IMR-90 (cell line): Measurements from ENCODE around the gene FARS2. TPM values are rescaled to one million over a fixed set of nuclear protein-coding genes. Genes with fewer than 3 reads are reported as not detected.

Source experiments
- ATAC-seq: fragments of 200-7000 bp; cut with Tn5 transposase; 2 replicates; pipeline ENCODE4 v1.9.1; 2020; ENCODE audit warnings: low read depth, mild to moderate bottlenecking, moderate library complexity
- BruUV-seq: library from RNA; stranded (reverse); fragments of 400-500 nt; replicated peaks from 2 replicates; lab custom pipeline; 2021; lab: Mats Ljungman, UMichigan
- CTCF ChIA-PET: fragments of 300-600 bp; formaldehyde crosslinking; extraction: SDS; loops from one replicate; lab custom pipeline; 2021; ENCODE audit warnings: antibody characterized with exemption; lab: Yijun Ruan, JAX
- POLR2A ChIA-PET: fragments of 300-600 bp; sonication (Branson Sonifier 250); formaldehyde crosslinking; loops from one replicate; lab custom pipeline; 2022; ENCODE audit warnings: antibody characterized with exemption; ENCODE audit not compliant: unreplicated experiment; lab: Charles Lee
- DNase-seq: peaks from one replicate; pipeline ENCODE4 v3.0.0; 2013
- H2AFZ ChIP-seq: replicated peaks from 2 replicates; pipeline ENCODE3; 2013; ENCODE audit warnings: low read length, mild to moderate bottlenecking; ENCODE audit not compliant: poor library complexity
- H2AK5ac ChIP-seq: 2 replicates; pipeline ENCODE4 v1.6.1; 2013; ENCODE audit warnings: low read depth, low read length, inconsistent platforms
- H2AK9ac ChIP-seq: replicated peaks from 2 replicates; pipeline ENCODE3; 2013; ENCODE audit warnings: mild to moderate bottlenecking, low read depth, low read length, moderate library complexity; ENCODE audit not compliant: poor library complexity
- H2BK120ac ChIP-seq: 2 replicates; pipeline ENCODE4 v1.6.1; 2013; ENCODE audit warnings: low read depth, low read length, inconsistent platforms
- H2BK15ac ChIP-seq: 3 replicates; pipeline ENCODE4 v1.6.1; 2013; ENCODE audit warnings: low read depth, low read length, inconsistent platforms
- H2BK20ac ChIP-seq: 2 replicates; pipeline ENCODE4 v1.6.1; 2013; ENCODE audit warnings: low read depth, mild to moderate bottlenecking, inconsistent platforms, low read length, moderate library complexity
- H2BK5ac ChIP-seq: 2 replicates; pipeline ENCODE4 v1.6.1; 2013; ENCODE audit warnings: mild to moderate bottlenecking, low read depth, low read length, inconsistent platforms; ENCODE audit not compliant: poor library complexity, severe bottlenecking
- H3K14ac ChIP-seq: replicated peaks from 2 replicates; pipeline ENCODE4 v1.6.1; 2013; ENCODE audit warnings: low read depth, low read length, inconsistent platforms
- H3K18ac ChIP-seq: 2 replicates; pipeline ENCODE4 v1.6.1; 2013; ENCODE audit warnings: low read depth, low read length, control low read depth
- H3K23ac ChIP-seq: 2 replicates; pipeline ENCODE4 v1.6.1; 2013; ENCODE audit warnings: low read depth, low read length, inconsistent platforms
- H3K27ac ChIP-seq: 2 replicates; pipeline ENCODE4 v1.5.1; 2013; ENCODE audit warnings: mild to moderate bottlenecking, control low read depth, low read length; ENCODE audit not compliant: insufficient read depth
- H3K27me3 ChIP-seq: 2 replicates; pipeline ENCODE4 v1.6.1; 2013; ENCODE audit warnings: low read length; ENCODE audit not compliant: control insufficient read depth, insufficient read depth
- H3K36me3 ChIP-seq: 2 replicates; pipeline ENCODE4 v1.6.1; 2013; ENCODE audit warnings: low read length, mixed read lengths; ENCODE audit not compliant: control insufficient read depth, insufficient read depth
- H3K4ac ChIP-seq: 2 replicates; pipeline ENCODE4 v1.6.1; 2013; ENCODE audit warnings: low read depth, low read length, inconsistent platforms
- H3K4me1 ChIP-seq: 2 replicates; pipeline ENCODE4 v1.6.1; 2013; ENCODE audit warnings: low read length, mixed read lengths; ENCODE audit not compliant: control insufficient read depth, insufficient read depth
- H3K4me2 ChIP-seq: 2 replicates; pipeline ENCODE4 v1.6.1; 2013; ENCODE audit warnings: low read depth, mild to moderate bottlenecking, control low read depth, low read length, moderate library complexity
- H3K4me3 ChIP-seq: 2 replicates; pipeline ENCODE4 v1.5.1; 2013; ENCODE audit warnings: low read depth, mild to moderate bottlenecking, control low read depth, low read length, moderate library complexity; ENCODE audit not compliant: insufficient read depth
- H3K56ac ChIP-seq: 2 replicates; pipeline ENCODE4 v1.6.1; 2013; ENCODE audit warnings: low read length, inconsistent platforms; ENCODE audit not compliant: insufficient read depth; ENCODE audit errors: extremely low read depth
- H3K79me1 ChIP-seq, 2 experiments: 2 replicates each; pipeline ENCODE4 v1.6.1; 2013; ENCODE audit warnings: low read length in 2 of 2, inconsistent platforms in 1 of 2, low read depth in 1 of 2
- H3K9ac ChIP-seq: 2 replicates; pipeline ENCODE4 v1.6.1; 2013; ENCODE audit warnings: low read depth, low read length, control low read depth
- H3K9me1 ChIP-seq: 2 replicates; pipeline ENCODE4 v1.6.1; 2013; ENCODE audit warnings: low read length, inconsistent platforms; ENCODE audit not compliant: insufficient read depth
- H3K9me3 ChIP-seq: 2 replicates; pipeline ENCODE4 v1.6.1; 2013; ENCODE audit warnings: low read length; ENCODE audit not compliant: control insufficient read depth, insufficient read depth
- H4K20me1 ChIP-seq: 2 replicates; pipeline ENCODE4 v1.6.1; 2013; ENCODE audit warnings: low read length, inconsistent platforms; ENCODE audit not compliant: insufficient read depth
- H4K5ac ChIP-seq: 2 replicates; pipeline ENCODE4 v1.6.1; 2013; ENCODE audit warnings: mild to moderate bottlenecking, low read depth, low read length, control low read depth
- H4K8ac ChIP-seq, 2 experiments: 2 replicates each; pipeline ENCODE4 v1.6.1; 2013; ENCODE audit warnings: low read depth in 2 of 2, low read length in 2 of 2, control low read depth in 1 of 2, inconsistent platforms in 1 of 2
- H4K91ac ChIP-seq: 2 replicates; pipeline ENCODE4 v1.6.1; 2013; ENCODE audit warnings: low read depth, low read length, inconsistent platforms; ENCODE audit not compliant: insufficient read depth
- BHLHE40 ChIP-seq: fragments of 150-350 bp; IDR thresholded peaks from 2 replicates; pipeline ENCODE4 v1.6.1; 2016; ENCODE audit warnings: mild to moderate bottlenecking, low read depth, low read length
- CEBPB ChIP-seq: IDR thresholded peaks from 2 replicates; pipeline ENCODE4 v1.6.1; 2012; ENCODE audit warnings: low read depth, low read length, improper control_type of control experiment
- CHD1 ChIP-seq: IDR thresholded peaks from 2 replicates; pipeline ENCODE4 v1.6.1; 2012; ENCODE audit warnings: low read depth, low read length, improper control_type of control experiment
- CTCF ChIP-seq: conservative IDR thresholded peaks from 2 replicates; pipeline ENCODE4 v1.5.1; 2012; ENCODE audit warnings: mild to moderate bottlenecking, low read depth, low read length, improper control_type of control experiment
- FOS ChIP-seq: fragments of 150-350 bp; IDR thresholded peaks from 2 replicates; pipeline ENCODE4 v1.6.1; 2016; ENCODE audit warnings: low read depth, low read length
- MAFK ChIP-seq: IDR thresholded peaks from 2 replicates; pipeline ENCODE4 v1.6.1; 2012; ENCODE audit warnings: low read depth, low read length, improper control_type of control experiment
- MXI1 ChIP-seq: IDR thresholded peaks from 2 replicates; pipeline ENCODE4 v1.6.1; 2012; ENCODE audit warnings: low read depth, mild to moderate bottlenecking, low read length, moderate library complexity, borderline replicate concordance
- POLR2A ChIP-seq: IDR thresholded peaks from 2 replicates; pipeline ENCODE4 v1.6.1; 2012; ENCODE audit warnings: mild to moderate bottlenecking, low read depth, low read length
- RCOR1 ChIP-seq: IDR thresholded peaks from 2 replicates; pipeline ENCODE4 v1.6.1; 2012; ENCODE audit warnings: mild to moderate bottlenecking, low read length, improper control_type of control experiment; ENCODE audit not compliant: insufficient replicate concordance
- RFX5 ChIP-seq: IDR thresholded peaks from 2 replicates; pipeline ENCODE4 v1.8.0; 2012; ENCODE audit warnings: low read depth, mild to moderate bottlenecking, low read length, moderate library complexity
- SMC3 ChIP-seq: fragments of 150-350 bp; IDR thresholded peaks from 2 replicates; pipeline ENCODE4 v1.6.1; 2016; ENCODE audit warnings: low read depth, mild to moderate bottlenecking, antibody characterized with exemption, low read length, moderate library complexity
- USF2 ChIP-seq: fragments of 150-350 bp; IDR thresholded peaks from 2 replicates; pipeline ENCODE4 v1.6.1; 2017; ENCODE audit warnings: mild to moderate bottlenecking, antibody characterized with exemption, low read length, low read depth
- WGBS, 2 experiments: methylation state at CpG; one replicate each; pipeline versions ENCODE4 v1.1.5 to v1.1.7; 2013; ENCODE audit warnings: missing lambda C conversion rate in 2 of 2; ENCODE audit not compliant: insufficient read length in 1 of 2; ENCODE audit errors: extremely low coverage in 2 of 2; 5-methylcytosine and 5-hydroxymethylcytosine counted together
- dilution Hi-C: fragments of 300-500 bp; cut with HindIII; formaldehyde crosslinking; loops from one replicate; pipeline ENCODE4 v1.14.3; 2018; ENCODE audit warnings: low sequenced_read_pairs; ENCODE audit not compliant: unreplicated experiment
- in situ Hi-C: fragments of 300-500 bp; cut with MboI; formaldehyde crosslinking; loops from 3 replicates; pipeline ENCODE4 v1.14.3; 2019; ENCODE audit warnings: low sequenced_read_pairs, inconsistent platforms, mixed read lengths
- intact Hi-C: fragments of 100-400 bp; cut with micrococcal nuclease; formaldehyde crosslinking; loops from 2 replicates; pipeline ENCODE4 v1.10.0; 2022
- polyA plus RNA-seq, 3 experiments: library from polyadenylated mRNA; depleted of rRNA; stranded (reverse); fragments of >200 nt; gene quantifications; 2 replicates each; pipeline ENCODE4 v1.2.3, GENCODE V29; 2012; ENCODE audit warnings: low replicate concordance in 1 of 3
- total RNA-seq: library from RNA; depleted of rRNA; stranded (reverse); fragments of >200 nt; gene quantifications from 2 replicates; pipeline ENCODE4 v1.2.3, GENCODE V29; 2012
- TF ChIP-seq, protein P1 (sequence below): fragments of 150-350 bp; IDR thresholded peaks from 2 replicates; pipeline ENCODE4 v1.6.1; 2016; ENCODE audit warnings: low read depth, mild to moderate bottlenecking, low read length, moderate library complexity, borderline replicate concordance

Gene FARS2
- total and polyA plus RNA-seq, 2 of the 4 experiments (the other 2 are of a cell fraction): 12.1 to 28.9 TPM

DNA sequence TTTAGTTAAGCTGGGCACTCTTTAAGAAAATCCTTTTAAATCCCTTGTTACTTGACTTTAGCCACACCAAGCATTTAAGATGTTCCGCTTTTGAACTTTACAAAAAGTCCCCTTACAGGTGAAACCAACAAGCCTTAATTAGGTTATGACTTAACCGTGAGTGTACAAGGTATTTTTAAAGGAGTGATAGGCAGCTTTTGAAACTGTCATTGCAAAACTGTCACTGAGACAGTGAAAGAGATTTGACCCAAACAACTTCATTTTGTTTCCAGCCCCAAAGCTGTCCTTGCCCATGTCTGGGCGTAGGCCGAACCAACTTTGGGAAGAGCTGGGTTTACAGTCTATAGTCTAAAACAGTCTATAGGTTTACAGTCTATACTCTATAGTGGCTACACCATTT, 305.4 kb downstream of the FARS2 start:
- no peak overlapping the region for H3K4me3 ChIP-seq
- no peak overlapping the region for H4K8ac ChIP-seq
- no peak overlapping the region for H2BK5ac ChIP-seq

More for the DNA sequence above, 305.4 kb downstream of the FARS2 start:
- in situ Hi-C loops: no loop called here
- Histone ChIP-seq H3K56ac (no peak overlapping the region), H2AK9ac (no peak overlapping the region), H3K14ac (no peak overlapping the region), H3K9ac (no peak overlapping the region), H3K9me3 (no peaks in the 10 kb centered on the region), H2BK20ac (no peak overlapping the region), H2BK120ac (no peak overlapping the region), H3K9me1 (no peaks in the 10 kb centered on the region; the same call in 1 of the 2 replicates), H4K91ac (no peak overlapping the region), H4K5ac (no peak overlapping the region), H3K23ac (no peak overlapping the region), H3K18ac (no peak overlapping the region), H3K4me1 (no peaks in the 10 kb centered on the region), H2AK5ac (no peak overlapping the region), H3K36me3 (no peaks in the 10 kb centered on the region), H3K4ac (no peak overlapping the region), H3K27ac (no peak overlapping the region), H3K4me2 (no peak overlapping the region), H2AFZ (no peak overlapping the region), H2BK15ac (no peak overlapping the region), H3K79me1 (0 out of 4 replicates have a peak, but pooled peaks cover 3 to 4% of the 10 kb centered on the region in 2 experiments), H4K20me1 (no peaks in the 10 kb centered on the region), H3K27me3 (no peaks in the 10 kb centered on the region)
- WGBS, 2 experiments: no CpG with 5 or more reads among the region's 4 CpGs
- TF ChIP-seq CTCF (no peak), RFX5 (no peak), MAFK (no peak), FOS (no peak), SMC3 (no peak), BHLHE40 (no peak), MXI1 (no peak), USF2 (no peak), CEBPB (no peak), POLR2A (no peak), CHD1 (no peak), RCOR1 (no peak)
- TF ChIP-seq, protein P1, sequence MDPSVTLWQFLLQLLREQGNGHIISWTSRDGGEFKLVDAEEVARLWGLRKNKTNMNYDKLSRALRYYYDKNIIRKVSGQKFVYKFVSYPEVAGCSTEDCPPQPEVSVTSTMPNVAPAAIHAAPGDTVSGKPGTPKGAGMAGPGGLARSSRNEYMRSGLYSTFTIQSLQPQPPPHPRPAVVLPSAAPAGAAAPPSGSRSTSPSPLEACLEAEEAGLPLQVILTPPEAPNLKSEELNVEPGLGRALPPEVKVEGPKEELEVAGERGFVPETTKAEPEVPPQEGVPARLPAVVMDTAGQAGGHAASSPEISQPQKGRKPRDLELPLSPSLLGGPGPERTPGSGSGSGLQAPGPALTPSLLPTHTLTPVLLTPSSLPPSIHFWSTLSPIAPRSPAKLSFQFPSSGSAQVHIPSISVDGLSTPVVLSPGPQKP: no peak
- ChIA-PET CTCF (no interaction called here), POLR2A (no interaction called here)
- intact Hi-C loops: no loop called here
- no TSS peak for BruUV-seq
- DNase-seq (no peak), ATAC-seq (no peak)
- dilution Hi-C loops: no loop called here
